ENCODE data around the gene CLEC2L. TPM values are rescaled to one million over a fixed set of nuclear protein-coding genes. Genes with fewer than 3 reads are reported as not detected.

CLEC2L gene
- total RNA-seq, 1 donor from 2014 or later, result not detected

DNA sequence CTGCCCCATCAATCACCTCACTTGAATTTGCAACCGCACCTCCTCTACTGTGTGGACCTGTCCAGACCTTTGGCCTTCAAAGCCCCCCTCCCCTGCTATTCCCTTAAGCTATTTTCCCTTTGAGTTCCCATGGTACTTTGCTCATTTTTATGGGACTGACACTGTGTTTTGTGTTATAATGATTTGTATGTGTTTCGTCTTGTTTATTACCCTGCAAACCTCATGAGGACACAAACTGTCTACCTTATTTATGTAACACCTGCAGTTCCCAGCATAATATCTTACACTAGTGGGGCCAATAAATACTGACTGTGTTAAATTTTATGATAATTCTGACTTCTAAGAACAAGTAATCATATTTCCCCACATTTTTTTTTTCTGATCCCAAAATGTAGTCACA, 70.6 kb downstream of the CLEC2L start:
- Mint-ChIP-seq H3K9me3 (ENCODE audit: unreplicated experiment) (no peaks in the 10 kb centered on the region), H3K27ac (ENCODE audit: unreplicated experiment) (no peak overlapping the region), H3K4me1 (ENCODE audit: low read depth, unreplicated experiment) (peaks cover 5% of the 10 kb centered on the region), H3K27me3 (ENCODE audit: low read depth, unreplicated experiment) (no peaks in the 10 kb centered on the region), H3K4me3 (ENCODE audit: unreplicated experiment) (no peak overlapping the region), H3K36me3 (ENCODE audit: low read depth, unreplicated experiment) (peaks cover 20% of the 10 kb centered on the region)
- Histone ChIP-seq H3K27me3 (ENCODE audit: insufficient read depth, low read length) (no peaks in the 10 kb centered on the region), H3K79me2 (ENCODE audit: insufficient read depth, low read length) (no peaks in the 10 kb centered on the region), H3K9ac (ENCODE audit: low read length) (no peak overlapping the region), H4K20me1 (ENCODE audit: insufficient read depth, low read length) (peaks cover 6% of the 10 kb centered on the region), H2AFZ (ENCODE audit: low read depth, low read length) (no peak overlapping the region), H3K4me3 (ENCODE audit: insufficient read depth, low read depth, low read length) (no peak overlapping the region), H3K27ac (ENCODE audit: low read depth, low read length) (no peak overlapping the region), H3K4me1 (ENCODE audit: insufficient read depth, low read length) (no peaks in the 10 kb centered on the region), H3K9me3 (ENCODE audit: insufficient read depth, low read depth, low read length) (no peaks in the 10 kb centered on the region), H3K4me2 (ENCODE audit: low read length) (no peak overlapping the region), H3K36me3 (ENCODE audit: insufficient read depth, low read length) (peaks cover 60% of the 10 kb centered on the region)
- FAIRE-seq (no peak), DNase-seq (ENCODE audit: low read depth) (no peak)
- TF ChIP-seq EZH2 (IDR thresholded peaks at IDR 0.05; ENCODE audit: insufficient read depth, low read length), result no peak
- TF ChIP-seq, protein P1, sequence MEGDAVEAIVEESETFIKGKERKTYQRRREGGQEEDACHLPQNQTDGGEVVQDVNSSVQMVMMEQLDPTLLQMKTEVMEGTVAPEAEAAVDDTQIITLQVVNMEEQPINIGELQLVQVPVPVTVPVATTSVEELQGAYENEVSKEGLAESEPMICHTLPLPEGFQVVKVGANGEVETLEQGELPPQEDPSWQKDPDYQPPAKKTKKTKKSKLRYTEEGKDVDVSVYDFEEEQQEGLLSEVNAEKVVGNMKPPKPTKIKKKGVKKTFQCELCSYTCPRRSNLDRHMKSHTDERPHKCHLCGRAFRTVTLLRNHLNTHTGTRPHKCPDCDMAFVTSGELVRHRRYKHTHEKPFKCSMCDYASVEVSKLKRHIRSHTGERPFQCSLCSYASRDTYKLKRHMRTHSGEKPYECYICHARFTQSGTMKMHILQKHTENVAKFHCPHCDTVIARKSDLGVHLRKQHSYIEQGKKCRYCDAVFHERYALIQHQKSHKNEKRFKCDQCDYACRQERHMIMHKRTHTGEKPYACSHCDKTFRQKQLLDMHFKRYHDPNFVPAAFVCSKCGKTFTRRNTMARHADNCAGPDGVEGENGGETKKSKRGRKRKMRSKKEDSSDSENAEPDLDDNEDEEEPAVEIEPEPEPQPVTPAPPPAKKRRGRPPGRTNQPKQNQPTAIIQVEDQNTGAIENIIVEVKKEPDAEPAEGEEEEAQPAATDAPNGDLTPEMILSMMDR (IDR thresholded peaks at IDR 0.05; ENCODE audit: insufficient read depth, low read depth, low read length), result no peak

Other genes with a start within 250 kb of the CLEC2L start
- 3.0 and 8.4 TPM in 2 replicates for gene FMC1, start 182.3 kb upstream of the CLEC2L start, total RNA-seq
- gene LUC7L2, start 163.8 kb upstream of the CLEC2L start, total RNA-seq, result 87.8 and 91.8 TPM in 2 replicates
- 0.22 and 0.43 TPM in 2 replicates for gene KLRG2, start 40.0 kb upstream of the CLEC2L start, total RNA-seq